ENCODE results near the gene NABP2.

The NABP2 gene

GRCh38 chr12:56216461-56216860 is 7.7 kb upstream of the NABP2 start:
- DNase-seq = no peak

- DNase-seq = no peak
These were observed 4.3 kb upstream of the NABP2 start for GRCh38 chr12:56219840-56220239.

GRCh38 chr12:56220611-56221231 is 3.4 kb upstream of the NABP2 start:
- peak; percentile 74 for DNase-seq

GRCh38 chr12:56221232-56221756 is 2.8 kb upstream of the NABP2 start:
- no peak for DNase-seq

DNA sequence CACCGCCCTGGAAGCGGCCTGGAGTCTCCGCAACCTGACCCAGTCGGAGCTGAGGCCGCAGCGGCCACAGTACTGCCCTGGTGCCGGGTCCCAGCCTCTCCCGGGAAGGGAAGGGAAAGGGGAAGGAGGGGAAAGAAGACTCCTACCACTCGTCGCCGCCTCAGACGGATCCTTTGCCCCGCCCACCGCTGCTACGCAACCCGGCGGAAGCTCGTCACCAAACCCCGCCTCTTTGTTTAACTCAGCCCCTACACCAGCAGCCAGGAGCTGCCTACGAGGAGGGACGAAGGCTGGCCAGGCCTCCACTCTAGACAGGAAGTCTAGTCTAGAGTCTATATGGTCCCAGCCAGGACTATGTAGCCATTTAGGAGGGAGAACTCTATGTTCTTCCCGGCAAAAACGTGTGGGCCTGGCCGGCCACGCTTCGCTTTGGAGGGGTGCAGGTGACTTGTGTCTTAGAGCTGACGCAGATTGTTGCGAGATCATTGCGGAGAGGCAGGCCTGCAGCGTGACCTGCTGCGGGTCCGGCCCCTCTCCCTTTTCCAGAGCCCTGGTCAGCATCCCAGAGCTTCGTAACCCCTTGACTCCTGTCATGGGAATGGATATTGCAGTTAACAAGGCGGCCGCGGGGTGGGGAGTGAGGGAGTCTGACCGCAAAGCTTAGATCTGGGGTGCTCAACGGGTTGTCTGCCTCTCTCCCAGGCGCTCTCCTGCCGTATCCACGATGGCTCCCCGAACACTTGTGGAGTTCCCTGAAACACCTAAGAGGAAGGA is 2.2 kb upstream of the NABP2 start, which contains the start of gene RNF41:
Gene RNF41 (minus strand): TSS at position 166 of the 774 bp plus-strand sequence. CDS start 7,875 bp downstream, outside the sequence.
- DNase-seq = peak; percentile 97

DNA sequence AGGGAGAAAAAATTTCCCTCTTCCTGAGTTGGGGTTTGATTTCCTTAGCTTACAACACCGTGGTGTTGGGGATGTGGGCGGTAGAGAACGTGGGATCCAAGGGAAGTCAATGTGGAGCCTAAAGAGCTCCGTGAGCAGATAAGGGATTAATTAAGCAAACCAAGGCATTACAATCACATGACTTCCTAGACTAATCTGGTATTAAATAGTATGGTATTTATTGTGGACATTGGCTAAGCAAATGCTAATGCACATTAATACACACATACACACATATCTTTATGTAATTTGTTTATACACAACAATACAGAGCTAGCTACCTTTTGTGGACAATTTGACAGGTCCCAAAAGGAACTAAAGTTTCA is 1.6 kb upstream of the NABP2 start:
- DNase-seq = no peak

DNA sequence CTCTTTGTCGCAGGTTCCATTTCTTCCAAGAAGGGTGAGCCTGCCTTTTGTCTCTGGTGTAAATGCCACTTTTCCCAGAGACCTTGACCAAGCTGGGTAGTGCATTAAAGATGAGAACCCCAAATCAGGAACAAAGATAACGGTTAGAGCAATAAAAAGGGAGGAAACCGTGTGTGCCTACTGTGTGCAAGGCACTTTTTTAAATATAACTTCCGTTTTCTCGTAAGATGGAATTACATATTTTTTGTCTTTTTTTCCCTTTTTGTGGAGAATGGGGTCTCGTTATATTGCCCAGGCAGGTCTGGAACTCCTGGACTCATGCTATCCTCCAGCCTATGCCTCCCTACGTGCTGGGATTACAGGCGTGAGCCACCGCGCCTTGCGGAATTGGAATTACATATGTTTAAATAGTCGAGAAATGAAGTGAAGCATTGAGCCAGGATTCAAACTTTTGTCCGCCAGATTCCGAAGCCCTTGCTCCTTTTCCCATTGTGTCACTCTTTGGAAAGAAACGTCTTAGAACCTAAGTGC is 506 bp upstream of the NABP2 start:
- DNase-seq = no peak

- no peak for DNase-seq
These were observed 812 bp downstream of the NABP2 start for GRCh38 chr12:56224954-56225353.

DNA sequence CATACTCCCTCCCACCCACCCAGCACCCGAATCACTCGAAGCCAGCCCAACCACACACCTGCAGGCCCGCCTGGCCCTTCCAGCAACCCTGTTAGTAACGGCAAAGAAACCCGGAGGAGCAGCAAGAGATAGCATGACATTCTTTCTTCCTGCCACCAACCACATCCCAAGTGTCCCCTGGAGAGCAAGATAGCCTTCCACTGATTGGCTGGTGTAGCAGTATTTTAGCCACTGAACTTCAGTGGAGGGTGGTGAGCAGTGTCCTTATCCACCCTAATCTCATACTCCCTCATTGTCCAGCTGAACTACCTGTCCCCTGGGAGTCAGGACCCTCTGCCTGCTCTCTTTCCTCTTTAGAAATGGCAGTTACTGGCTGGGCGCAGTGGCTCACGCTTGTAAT is 4.9 kb downstream of the NABP2 start:
- no peak for DNase-seq

DNA sequence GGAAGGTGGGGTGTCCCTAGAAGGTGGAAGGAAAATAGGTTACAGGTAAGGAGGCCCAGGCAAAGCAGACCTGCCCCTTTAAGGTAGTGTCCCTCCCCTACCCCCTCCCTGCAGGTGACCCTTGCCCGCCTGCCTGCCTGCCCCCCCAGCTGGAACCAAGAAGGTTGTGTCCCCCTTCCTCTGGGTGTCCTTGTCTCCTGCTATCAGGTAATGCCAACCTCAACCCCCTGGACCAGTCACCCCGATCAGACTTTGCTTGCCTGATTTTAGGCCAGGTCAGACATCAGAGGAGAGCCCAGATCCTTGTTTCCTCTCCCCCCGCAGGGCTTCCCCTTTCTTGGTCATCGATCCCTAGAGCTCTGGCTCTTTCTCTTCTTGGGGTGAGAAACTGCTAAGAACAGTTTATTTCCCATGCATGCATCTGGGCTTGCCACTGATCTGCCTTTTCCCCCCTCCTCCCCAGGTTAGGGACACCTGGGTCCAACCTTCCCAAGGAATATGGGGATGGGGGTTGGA is 5.8 kb downstream of the NABP2 start, which contains the start of gene SLC39A5:
Gene SLC39A5 (plus strand): TSS at position 136 of the 516 bp plus-strand sequence. CDS start 1,224 bp downstream, outside the sequence.
- DNase-seq = no peak

DNA sequence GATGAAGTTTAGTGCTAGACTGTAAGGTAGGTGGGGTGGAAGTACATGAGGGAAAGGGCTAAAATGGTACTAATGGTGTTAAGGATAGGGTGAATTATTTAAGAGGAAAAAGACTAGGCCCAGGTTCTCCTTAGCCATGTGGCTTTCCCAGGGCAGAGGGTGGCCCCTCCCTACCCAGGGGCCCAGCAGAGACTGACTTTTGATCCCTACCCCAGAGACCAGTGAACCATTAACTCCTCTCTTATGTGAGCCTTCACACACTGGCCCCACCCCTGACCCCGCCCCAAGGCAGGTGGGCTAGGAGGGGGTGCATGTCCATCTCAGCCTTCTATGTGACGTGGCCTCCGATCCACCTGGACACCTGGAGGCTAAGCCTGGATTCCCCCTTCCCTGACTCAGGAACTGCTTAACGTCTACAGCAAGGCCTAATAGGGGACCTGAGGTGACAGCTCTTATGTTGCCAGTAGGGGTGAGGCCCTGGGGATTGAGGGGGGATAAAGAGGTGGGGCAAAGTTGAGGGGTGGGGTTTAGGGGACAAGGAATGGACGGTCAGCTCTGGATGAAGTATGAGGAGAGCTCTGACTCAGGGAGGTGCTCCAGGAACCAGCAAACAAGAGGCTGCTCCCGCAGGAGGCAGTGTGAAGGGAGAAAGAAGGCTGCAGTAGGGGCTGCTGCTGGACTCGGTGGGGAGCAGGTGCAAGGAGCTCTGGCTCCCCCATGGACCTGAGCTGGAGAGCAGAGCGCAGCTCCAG is 6.5 kb downstream of the NABP2 start:
- no peak for DNase-seq

DNA sequence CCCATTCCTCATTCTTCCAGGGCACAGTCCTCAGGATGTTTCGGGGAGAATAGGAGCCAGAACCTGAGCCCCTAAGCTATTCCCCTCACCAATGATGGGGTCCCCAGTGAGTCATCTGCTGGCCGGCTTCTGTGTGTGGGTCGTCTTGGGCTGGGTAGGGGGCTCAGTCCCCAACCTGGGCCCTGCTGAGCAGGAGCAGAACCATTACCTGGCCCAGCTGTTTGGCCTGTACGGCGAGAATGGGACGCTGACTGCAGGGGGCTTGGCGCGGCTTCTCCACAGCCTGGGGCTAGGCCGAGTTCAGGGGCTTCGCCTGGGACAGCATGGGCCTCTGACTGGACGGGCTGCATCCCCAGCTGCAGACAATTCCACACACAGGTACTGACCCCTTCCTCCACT is 7.0 kb downstream of the NABP2 start:
- DNase-seq = no peak

DNA sequence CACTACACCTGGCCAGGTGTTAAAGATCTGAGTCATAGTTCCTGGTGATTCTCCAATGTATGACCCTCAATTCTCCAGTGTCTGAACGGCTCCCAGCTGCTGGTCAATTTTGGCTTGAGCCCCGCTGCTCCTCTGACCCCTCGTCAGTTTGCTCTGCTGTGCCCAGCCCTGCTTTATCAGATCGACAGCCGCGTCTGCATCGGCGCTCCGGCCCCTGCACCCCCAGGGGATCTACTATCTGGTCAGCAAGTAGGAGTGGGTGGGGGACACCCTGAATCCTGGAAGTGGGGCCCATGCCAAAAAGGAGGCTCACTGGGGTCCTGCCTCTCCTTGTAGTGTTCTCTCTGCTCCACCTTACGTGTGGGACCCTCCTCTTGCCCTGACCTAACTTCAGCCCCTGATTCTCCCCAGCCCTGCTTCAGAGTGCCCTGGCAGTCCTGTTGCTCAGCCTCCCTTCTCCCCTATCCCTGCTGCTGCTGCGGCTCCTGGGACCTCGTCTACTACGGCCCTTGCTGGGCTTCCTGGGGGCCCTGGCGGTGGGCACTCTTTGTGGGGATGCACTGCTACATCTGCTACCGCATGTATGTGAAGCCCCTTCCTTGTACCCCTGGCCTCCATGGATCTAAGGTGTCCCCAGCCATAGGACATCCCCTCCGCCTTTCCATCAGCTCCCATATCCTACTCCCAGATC is 10.7 kb downstream of the NABP2 start:
- no peak for DNase-seq

DNA sequence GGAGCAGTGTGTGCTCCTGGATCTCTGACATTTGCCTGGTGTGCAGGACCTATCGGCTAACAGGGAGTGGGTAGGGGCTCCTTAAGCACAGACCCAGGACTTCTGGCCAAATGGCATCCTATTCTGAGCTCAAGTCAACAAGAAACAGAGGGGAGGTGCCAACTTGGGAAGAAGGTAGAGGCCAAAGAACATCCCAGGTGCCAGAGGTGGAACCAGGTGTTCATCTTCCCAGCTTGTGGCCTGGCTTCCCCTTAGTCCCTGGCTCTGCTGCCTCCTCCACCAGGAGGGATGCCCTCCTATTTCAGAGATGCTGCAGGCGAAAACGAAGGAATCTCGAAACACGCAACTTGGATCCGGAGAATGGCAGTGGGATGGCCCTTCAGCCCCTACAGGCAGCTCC is 11.9 kb downstream of the NABP2 start:
- DNase-seq = no peak

GRCh38 chr12:56236985-56237384 is 12.8 kb downstream of the NABP2 start:
- no peak for DNase-seq

DNA sequence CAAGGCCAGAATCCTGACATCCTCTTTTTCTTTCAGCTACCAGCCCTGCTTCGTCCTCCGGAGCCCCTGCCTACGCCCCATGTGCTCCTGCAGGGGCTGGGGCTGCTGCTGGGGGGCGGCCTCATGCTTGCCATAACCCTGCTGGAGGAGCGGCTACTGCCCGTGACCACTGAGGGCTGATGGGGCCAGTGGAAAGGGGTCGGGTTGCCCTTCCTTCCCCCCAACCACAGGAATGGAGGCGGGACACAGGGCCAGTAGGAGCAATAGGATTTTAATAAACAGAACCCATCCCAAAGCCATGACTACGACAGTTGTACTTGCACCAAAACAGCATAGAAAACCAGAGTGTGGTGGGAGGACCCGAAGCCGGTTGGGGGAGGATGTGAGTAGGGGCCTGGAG is 13.4 kb downstream of the NABP2 start:
- no peak for DNase-seq

DNA sequence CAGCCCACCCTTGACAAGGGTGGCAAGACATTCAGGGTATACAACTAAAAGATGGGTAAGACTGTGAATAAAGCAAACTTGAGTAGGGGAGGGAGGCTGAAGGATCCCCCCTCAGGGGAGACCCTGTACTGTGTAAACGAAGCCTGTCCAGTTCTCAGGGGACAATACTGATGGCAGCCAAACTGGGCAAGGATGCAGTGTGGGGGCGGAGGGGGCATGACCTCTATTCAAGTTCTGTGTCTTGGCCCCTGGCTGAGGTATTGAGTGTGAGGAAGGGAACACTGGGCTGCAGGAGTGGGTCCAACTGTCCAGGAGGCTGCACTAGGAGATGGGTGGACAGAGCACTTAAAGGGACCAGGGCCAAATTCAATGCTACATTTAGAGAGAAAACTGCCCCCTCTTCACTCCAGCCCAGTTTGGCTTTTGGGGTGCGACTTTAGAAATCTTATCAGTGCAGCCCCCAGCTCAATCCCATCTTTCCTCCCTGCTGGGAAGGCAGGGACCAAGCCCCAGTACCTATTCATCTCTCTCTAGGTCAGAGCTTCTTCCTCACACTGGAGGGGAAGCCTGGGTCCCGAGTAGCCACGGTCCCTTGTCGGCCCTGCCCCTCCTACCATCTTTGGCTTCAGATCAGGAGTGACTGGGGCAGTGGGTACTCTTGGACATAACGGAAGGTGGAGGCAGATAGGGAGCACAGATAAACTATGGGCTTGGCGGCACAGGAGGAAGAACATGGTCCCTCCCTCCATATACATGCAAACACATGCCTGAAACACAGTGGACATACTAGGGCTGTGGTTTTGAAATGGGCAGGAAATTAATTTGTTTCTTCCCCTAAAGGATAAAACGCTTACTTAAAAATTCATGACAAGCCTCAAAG is 17.5 kb downstream of the NABP2 start:
- no peak for DNase-seq

DNA sequence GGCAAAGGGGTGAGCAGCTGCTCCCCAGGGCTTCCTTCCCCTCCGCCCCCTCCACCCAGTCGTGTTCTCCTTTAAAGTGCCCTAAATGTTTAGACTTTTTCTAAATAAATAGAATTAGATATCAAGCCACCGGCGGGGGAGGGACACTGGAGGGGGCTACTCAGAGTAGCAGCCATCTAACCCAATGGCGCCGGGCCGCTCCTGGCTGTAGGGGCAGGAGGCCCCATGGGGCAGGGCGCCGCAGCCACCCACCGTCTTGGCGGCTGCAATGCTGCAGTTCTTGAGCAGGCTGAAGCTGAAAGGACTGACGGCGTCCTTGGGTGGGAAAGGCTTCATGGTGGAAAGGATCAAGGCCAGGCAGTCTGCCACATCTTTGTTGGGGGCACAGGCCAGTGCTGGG is 18.8 kb downstream of the NABP2 start:
- no peak for DNase-seq

DNA sequence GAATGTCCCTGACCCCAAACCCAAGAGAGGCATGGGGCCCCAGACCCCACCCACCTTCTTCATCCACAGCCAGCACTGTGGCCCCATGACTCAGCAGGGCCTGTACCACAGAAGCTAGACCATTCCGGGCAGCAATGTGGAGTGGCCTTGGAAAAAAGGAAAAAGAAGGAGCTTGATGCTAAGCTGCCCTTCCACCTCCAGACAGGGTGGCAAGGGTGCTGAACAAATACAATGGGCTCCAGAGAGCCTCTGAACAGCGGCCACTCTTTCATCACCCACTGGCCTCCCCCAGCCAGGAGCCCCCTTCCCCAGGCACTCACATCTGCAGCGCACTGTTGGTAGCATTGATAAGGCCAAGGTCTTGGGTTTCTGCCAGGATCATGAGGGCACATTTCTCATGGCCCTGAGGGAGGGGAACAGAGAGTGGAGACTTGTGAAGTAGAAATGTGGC is 19.6 kb downstream of the NABP2 start:
- DNase-seq = no peak

DNA sequence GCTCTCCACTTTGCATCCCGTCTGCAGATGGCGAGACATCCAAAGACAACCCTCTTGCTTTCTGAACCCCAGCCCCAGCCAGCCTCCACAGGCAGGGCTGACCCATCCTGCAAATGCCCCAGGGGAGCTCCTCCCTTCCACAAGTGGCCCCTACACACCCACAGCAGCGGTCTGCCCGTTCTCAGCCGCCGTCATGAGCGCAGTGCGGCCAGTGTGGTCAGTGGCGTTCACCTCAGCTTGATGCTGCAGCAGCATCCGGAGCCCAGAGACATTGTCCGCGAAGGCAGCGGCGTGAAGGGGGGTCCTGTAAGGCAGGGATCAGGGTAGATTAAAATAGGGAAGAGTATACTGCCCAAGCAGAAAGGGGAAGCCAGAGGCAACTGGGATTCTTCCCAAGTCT is 20.4 kb downstream of the NABP2 start:
- no peak for DNase-seq

DNA sequence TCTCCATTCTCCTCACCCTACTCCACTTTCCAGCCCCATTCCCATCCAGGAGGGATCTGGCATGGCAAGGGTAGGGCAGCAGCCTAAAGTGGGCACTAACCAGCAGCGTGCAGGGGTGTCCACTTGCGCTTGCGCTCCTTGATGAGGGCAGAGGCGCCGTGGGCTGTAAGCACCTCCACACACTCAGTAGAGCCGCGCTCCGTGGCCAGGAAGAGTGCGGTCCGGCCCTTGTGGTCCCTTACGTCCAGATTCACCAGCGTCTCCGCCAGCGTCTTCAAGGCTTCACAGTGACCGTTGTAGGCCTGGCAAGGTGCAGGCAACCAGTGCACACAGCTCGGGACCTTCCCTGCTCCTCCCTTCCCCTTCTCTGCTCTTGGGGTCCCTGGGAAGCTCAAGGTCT is 23.8 kb downstream of the NABP2 start:
- DNase-seq = no peak

Data from suppressor macrophage treated with lipopolysaccharide for 4 hours (primary cell).